Heart right ventricle (tissue), 16 donors: ENCODE results near the gene USPL1. TPM values are rescaled to one million over a fixed set of nuclear protein-coding genes. Genes with fewer than 3 reads are reported as not detected.
A peak's percentile ranks its signal among the peaks of the same experiment; 100 is the strongest.

ENCODE experiments used
- ATAC-seq, 8 donors: fragments of 200-7000 bp; cut with Tn5 transposase; one replicate each; pipeline ENCODE4 v1.9.1; 2020; ENCODE audit warnings: mild to moderate bottlenecking in 8 of 8, moderate library complexity in 8 of 8, moderate number of reproducible peaks in 1 of 8
- DNase-seq, 2 donors: peaks; one replicate each; pipeline ENCODE4 v3.0.0-alpha.2; 2020
- H3K27ac ChIP-seq, 10 donors: fragments of 200-600 bp; sonication (generic) in 2 of 10; one replicate each; pipeline versions ENCODE4 v1.5.0 to v1.8.0; 2020 to 2022; ENCODE audit warnings: mild to moderate bottlenecking in 3 of 10
- H3K27me3 ChIP-seq, 7 donors: fragments of 200-600 bp; one replicate each; pipeline ENCODE4 v1.8.0; 2021 to 2022; ENCODE audit warnings: mild to moderate bottlenecking in 2 of 7
- H3K36me3 ChIP-seq, 9 donors: fragments of 200-600 bp; sonication (generic) in 1 of 9; one replicate each; pipeline versions ENCODE4 v1.5.0 to v1.8.0; 2020 to 2022; ENCODE audit warnings: mild to moderate bottlenecking in 2 of 9
- H3K4me1 ChIP-seq, 9 donors: fragments of 200-600 bp; sonication (generic) in 1 of 9; one replicate each; pipeline versions ENCODE4 v1.5.0 to v1.8.0; 2020 to 2022; ENCODE audit warnings: mild to moderate bottlenecking in 4 of 9
- H3K4me3 ChIP-seq, 10 donors: fragments of 200-600 bp; sonication (generic) in 2 of 10; one replicate each; pipeline versions ENCODE4 v1.5.0 to v1.8.0; 2020 to 2022; ENCODE audit warnings: mild to moderate bottlenecking in 7 of 10, moderate library complexity in 2 of 10
- H3K9me3 ChIP-seq, 11 donors: fragments of 200-600 bp in 10 of 11; sonication (generic) in 2 of 11; one replicate each; pipeline versions ENCODE4 v1.5.0 to v1.8.0; 2013 to 2022; ENCODE audit warnings: mild to moderate bottlenecking in 2 of 11, control low read depth in 1 of 11, moderate library complexity in 1 of 11
- WGBS, 2 donors: extraction: QIAGEN DNeasy Blood & Tissue Kit; methylation state at CpG; one replicate each; pipeline ENCODE4 v1.1.7; 2013; ENCODE audit warnings: inconsistent platforms in 1 of 2; 5-methylcytosine and 5-hydroxymethylcytosine counted together
- intact Hi-C, 10 donors: fragments of 100-400 bp; cut with DNase I; formaldehyde crosslinking; loops; one replicate each; pipeline versions ENCODE4 v1.11.1 to v1.14.2; 2022
- polyA plus RNA-seq, 2 donors: library from polyadenylated mRNA; stranded (reverse); fragments of 200-250 nt; gene quantifications; one replicate each; pipeline ENCODE4 v1.2.3, GENCODE V29; 2013
- total RNA-seq, 10 donors: library from RNA; stranded (reverse); fragmentation: NEBNext Ultra II Directional in 3 of 10; extraction: Animal tissue kit (Norgen Biotek cat#: 25700) in 3 of 10; gene quantifications; one replicate each; pipeline versions ENCODE4 v1.2.1 to v1.2.4, GENCODE V29; 2021 to 2023
- TF ChIP-seq, protein P1 (sequence below), 9 donors: fragments of 200-600 bp; sonication (generic) in 2 of 9; IDR thresholded peaks; one replicate each; pipeline versions ENCODE4 v1.5.0 to v1.8.0; 2021 to 2022; ENCODE audit warnings: antibody characterized with exemption in 9 of 9, mild to moderate bottlenecking in 5 of 9, moderate library complexity in 1 of 9
- donor health status: Arrhythmogenic right ventricular cardiomyopathy.
- donor health status: ischemic (EF 13 %, LVEDD 7.1; RV severe dilation, severe dysfunction).
- donor health status: healthy with polysubstance abuse.
- donor health status: DM: no; HTN: yes; CAD: no.
- donor health status: DM: no; HTN: no; CAD: no.
- donor health status: ischemic (EF 25% LVEDD 6.9; RV normal size, moderate dysfunction).
- donor health status: ischemic (EF 25% LVEDD 5.7; RV mildly dilated, moderate dysfunction).
- donor health status: healthy.
- donor health status: DM: yes; HTN: yes; CAD: no.
- donor health status: Ischemic cardiomyopathy.
- donor health status: ischemic (EF 35%, LVEDD 5.7; RV mildly dilated, moderate dysfunction).
- donor health status: nonischemic (EF 11% LVEDD 7.7; RV severe dilation, severe dysfunction).
- donor health status: DM: yes; HTN: yes; CAD: no.
- donor health status: PGD.
- donor health status: ischemic (EF 29% LVEDD 5.4; RV normal size, mild dysfunction).
- donor health status: nonischemic (EF 23%, LVEDD 6.1; RV moderate dilation, normal function).

USPL1 gene
- total and polyA plus RNA-seq, 12 donors = 4.9 to 10.6 (median 9.7) TPM

DNA sequence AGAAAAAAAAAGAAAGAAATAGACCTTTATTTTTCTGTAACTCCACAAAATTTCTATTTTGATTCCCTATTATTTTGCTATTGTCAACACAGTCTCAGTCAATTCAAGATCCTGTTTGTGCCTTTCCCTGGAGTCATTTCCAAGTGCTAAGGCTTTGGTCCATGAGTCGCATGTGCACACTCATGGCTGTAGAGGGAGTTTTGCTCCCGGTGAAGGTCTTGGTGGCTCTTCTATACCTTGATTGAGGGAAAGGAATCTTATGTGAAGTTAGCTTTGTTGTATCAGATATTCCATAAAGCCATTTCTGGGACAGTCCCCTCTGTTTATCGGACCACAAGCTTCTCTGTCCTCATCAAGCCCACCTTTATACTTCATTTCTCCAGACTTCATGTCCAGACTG is 59.0 kb downstream of the USPL1 start:
- intact Hi-C loops = loop anchor here in 8 of 10 donors (5.0 to 10.0 kb wide), 5 partner anchors 126 to 542 kb away; no protein-coding TSS in a partner anchor
- H3K9me3 ChIP-seq = no peaks in the 10 kb centered on the region
- H3K36me3 ChIP-seq = no peaks in the 10 kb centered on the region
- peaks cover 0 to 17% (median 7%) of the 10 kb centered on the region in 9 donors for H3K4me1 ChIP-seq
- DNase-seq (no peak), ATAC-seq (no peak)
- no peak overlapping the region for H3K27ac ChIP-seq
- H3K27me3 ChIP-seq = no peaks in the 10 kb centered on the region
- no peak overlapping the region for H3K4me3 ChIP-seq
- WGBS, 2 donors = 67 to 73% methylated on average over 3 of the region's 3 CpGs
- TF ChIP-seq, protein P1, sequence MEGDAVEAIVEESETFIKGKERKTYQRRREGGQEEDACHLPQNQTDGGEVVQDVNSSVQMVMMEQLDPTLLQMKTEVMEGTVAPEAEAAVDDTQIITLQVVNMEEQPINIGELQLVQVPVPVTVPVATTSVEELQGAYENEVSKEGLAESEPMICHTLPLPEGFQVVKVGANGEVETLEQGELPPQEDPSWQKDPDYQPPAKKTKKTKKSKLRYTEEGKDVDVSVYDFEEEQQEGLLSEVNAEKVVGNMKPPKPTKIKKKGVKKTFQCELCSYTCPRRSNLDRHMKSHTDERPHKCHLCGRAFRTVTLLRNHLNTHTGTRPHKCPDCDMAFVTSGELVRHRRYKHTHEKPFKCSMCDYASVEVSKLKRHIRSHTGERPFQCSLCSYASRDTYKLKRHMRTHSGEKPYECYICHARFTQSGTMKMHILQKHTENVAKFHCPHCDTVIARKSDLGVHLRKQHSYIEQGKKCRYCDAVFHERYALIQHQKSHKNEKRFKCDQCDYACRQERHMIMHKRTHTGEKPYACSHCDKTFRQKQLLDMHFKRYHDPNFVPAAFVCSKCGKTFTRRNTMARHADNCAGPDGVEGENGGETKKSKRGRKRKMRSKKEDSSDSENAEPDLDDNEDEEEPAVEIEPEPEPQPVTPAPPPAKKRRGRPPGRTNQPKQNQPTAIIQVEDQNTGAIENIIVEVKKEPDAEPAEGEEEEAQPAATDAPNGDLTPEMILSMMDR (IDR thresholded peaks at IDR 0.05) = peak in 2 of 9 donors; percentile 29 to 31

DNA sequence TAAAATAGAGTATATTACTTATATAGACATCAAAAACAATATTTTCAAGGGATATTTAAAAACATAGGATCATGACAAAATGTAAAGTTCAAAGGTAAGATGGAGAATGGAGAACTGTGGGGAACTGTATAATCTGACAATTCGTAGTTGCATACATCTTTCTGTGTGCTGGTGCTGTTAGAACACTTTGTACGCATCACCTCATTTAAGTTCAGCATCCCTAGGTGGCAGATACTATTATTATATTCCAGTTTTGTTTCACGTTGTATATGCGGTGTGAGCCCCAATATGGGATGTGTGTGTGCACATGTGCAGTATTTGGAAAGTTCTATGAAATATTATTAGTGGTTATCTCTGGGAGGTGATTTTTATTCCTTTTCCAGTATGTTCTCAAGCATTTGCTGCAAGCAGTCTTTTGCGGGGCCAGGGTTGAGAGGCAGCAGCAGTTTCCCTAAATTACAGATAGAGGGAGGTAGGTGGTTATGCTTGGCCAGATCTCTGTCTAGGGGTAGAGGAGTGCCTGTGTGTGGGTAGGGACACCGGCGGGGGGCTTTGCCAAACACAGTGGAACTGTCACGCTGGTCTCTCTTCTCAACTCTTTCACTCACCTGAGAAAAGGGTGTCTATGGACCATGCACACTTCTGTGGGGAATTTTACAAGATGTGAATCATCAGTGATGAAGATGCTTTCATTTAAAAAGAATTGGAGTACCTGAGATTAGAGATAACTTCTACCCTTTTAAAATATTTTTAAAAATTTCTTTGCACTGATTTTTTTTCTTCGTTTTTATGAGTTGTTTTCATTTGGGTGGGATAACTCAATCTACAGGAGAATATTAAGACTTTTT is 62.0 kb downstream of the USPL1 start:
- ATAC-seq (peak in 7 of 8 donors; percentile 45 to 81 (median 74)), DNase-seq (no peak)
- H3K9me3 ChIP-seq = no peaks in the 10 kb centered on the region
- no peak overlapping the region for H3K27ac ChIP-seq
- WGBS, 2 donors = 38 to 41% methylated on average over 9 of the region's 9 CpGs
- TF ChIP-seq, protein P1 (IDR thresholded peaks at IDR 0.05) = peak in 8 of 9 donors; percentile 12 to 70 (median 58)
- H3K27me3 ChIP-seq = no peaks in the 10 kb centered on the region
- H3K4me3 ChIP-seq = no peak overlapping the region
- intact Hi-C loops = loop anchor here in 9 of 10 donors (2.0 to 10.0 kb wide), 7 partner anchors 118 to 545 kb away; no protein-coding TSS in a partner anchor
- H3K36me3 ChIP-seq = no peaks in the 10 kb centered on the region
- H3K4me1 ChIP-seq = peaks cover 0 to 19% (median 0%) of the 10 kb centered on the region in 9 donors

DNA sequence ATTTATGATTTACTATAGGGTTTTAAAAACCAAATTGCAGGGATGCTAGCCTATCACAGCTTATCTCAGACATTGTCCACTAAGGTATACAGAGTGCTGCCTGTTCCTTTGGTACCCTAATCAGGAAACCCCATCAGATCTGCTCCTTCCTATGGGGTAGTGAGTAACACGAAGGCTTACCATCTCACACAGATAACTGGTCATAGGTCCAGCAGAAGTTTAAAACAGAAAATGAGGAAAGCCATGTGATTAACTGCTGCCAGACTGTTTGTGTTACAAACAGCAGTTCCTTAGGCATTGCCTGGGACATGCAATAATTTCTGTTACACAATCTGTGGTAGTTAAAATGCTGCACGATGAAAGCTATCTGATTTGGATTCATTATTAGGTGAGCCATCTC is 64.1 kb downstream of the USPL1 start:
- WGBS, 2 donors = 40 to 56% methylated on average over 2 of the region's 2 CpGs
- H3K4me1 ChIP-seq = peaks cover 0 to 19% (median 0%) of the 10 kb centered on the region in 9 donors

DNA sequence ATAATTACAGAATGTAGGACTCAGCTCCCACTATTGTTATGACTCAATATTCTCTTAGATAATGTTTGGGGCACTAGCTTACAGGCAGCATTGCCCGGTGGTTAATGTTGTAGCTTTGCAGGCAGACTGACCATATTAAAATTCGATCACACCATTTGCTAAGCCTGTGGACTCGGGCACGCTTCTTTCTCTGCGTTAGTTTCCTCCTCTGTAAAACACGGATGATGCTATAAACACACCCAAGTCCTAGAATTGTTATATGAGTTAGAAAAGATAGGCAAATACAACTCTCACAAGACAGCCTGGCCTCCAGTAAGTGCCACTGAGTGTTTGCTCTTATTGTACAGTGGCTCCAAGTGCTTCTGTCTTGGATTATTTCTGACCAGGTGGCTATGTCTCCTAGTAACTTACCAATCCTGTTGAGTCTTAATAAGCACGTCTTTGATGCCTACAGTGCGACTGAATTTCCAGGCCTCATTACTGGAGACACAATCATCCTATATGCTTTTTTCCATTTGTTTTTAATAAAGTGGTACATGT is 67.7 kb downstream of the USPL1 start:
- H3K27me3 ChIP-seq = no peaks in the 10 kb centered on the region
- WGBS, 2 donors = 80 to 82% methylated on average over 8 of the region's 8 CpGs
- intact Hi-C loops = loop anchor here in 1 of 10 donors (5.0 kb wide), 1 partner anchor 117 kb away; no protein-coding TSS in a partner anchor

More for the DNA sequence above, 64.1 kb downstream of the USPL1 start:
- Histone ChIP-seq H3K36me3 (no peaks in the 10 kb centered on the region), H3K4me3 (no peak overlapping the region), H3K9me3 (no peaks in the 10 kb centered on the region), H3K27ac (no peak overlapping the region), H3K27me3 (no peaks in the 10 kb centered on the region)
- intact Hi-C loops = loop anchor here in 2 of 10 donors (2.0 to 5.0 kb wide), 2 partner anchors 115 to 121 kb away; no protein-coding TSS in a partner anchor
- DNase-seq (no peak), ATAC-seq (peak in 2 of 8 donors; percentile 27 to 50)
- TF ChIP-seq, protein P1 (IDR thresholded peaks at IDR 0.05) = no peak

More for the DNA sequence above, 67.7 kb downstream of the USPL1 start:
- Histone ChIP-seq H3K4me1 (peaks cover 0 to 20% (median 0%) of the 10 kb centered on the region in 9 donors), H3K27ac (no peak overlapping the region), H3K4me3 (no peak overlapping the region), H3K9me3 (peaks cover 0 to 11% (median 0%) of the 10 kb centered on the region in 11 donors), H3K36me3 (no peaks in the 10 kb centered on the region)
- ATAC-seq = no peak
- TF ChIP-seq, protein P1 (IDR thresholded peaks at IDR 0.05) = no peak
- no peak for DNase-seq
